HS-27A (cell line): ENCODE data around the gene TXNRD3.

ENCODE experiments used
- DNase-seq: peaks from one replicate; pipeline ENCODE4 v3.0.0-alpha.2; 2012; ENCODE audit warnings: low read depth, missing footprints

Gene TXNRD3

GRCh38 chr3:126654571-126655383 is at the start of gene TXNRD3:
Gene TXNRD3 (minus strand): TSS chr3:126655124.
- peak; percentile 30 for DNase-seq

DNA sequence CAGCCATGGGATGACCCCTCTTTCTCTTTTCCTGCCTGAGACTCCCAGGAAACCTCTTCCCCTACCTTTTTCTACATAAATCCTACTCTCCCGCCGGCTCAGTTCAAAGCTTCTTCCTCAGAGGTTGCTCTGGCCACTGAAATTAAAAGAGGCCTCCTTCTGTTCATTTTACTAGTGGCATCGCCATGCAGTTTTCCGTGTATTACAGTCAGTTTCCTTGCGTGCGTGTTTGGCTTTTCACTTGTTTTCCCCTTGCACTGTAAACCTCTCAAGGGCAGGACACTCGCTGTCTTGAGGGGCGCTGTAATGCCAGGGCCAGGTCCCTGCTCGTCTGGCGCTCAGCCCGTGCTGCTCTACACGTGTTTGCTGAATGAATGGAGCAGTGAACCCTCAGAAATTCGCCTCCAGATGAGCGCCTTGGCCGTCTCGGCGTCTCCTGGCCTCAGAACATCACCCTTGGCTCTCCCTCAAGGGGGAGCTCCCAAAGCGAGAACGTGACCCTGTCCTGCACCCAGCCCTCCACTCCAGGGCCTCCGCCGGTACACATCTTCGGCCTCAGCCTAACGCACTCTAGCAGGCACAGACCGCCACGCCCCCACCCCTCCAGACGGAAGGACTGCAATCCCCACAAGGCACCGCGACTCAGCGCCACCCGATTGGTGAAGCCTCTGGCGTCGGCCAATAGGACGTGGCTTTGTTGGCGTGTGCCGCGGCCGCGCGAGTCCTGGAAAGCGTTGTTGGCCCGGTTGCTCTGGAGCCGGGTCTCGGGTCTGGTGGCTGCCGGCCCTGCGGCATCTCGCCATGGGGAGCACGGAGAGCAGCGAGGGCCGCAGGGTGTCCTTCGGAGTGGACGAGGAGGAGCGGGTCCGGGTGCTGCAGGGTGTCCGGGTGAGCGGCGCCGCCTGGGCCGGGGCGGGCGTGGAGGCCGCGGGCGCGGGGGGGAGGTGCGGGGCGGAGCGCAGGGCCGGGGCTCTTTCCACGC is 48.9 kb upstream of the TXNRD3 start, which contains the start of gene CHCHD6:
TSS of gene CHCHD6 (plus strand) at position 729 of the 982 bp plus-strand sequence. CDS start at position 802, 73 bp downstream.
- peak; percentile 85 for DNase-seq

DNA sequence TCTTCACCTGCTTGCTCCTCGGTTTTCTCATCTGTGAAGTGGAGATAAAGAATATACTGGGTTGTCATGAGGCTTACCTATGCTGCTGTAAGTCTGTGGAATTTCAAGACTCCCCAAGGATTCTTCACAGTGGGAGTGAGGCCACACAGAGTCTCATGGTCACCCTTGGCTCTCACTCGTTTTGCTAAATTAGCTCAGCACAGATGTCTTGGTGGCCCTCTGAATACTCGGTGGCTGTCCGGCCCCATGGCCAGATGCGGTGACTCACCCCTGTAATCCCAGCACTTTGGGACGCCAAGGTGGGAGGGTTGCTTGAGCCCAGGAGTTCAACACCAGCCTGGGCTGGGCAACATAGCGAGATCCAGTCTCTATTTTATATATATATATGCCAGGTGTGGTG is 44.1 kb upstream of the TXNRD3 start:
- DNase-seq = no peak

DNA sequence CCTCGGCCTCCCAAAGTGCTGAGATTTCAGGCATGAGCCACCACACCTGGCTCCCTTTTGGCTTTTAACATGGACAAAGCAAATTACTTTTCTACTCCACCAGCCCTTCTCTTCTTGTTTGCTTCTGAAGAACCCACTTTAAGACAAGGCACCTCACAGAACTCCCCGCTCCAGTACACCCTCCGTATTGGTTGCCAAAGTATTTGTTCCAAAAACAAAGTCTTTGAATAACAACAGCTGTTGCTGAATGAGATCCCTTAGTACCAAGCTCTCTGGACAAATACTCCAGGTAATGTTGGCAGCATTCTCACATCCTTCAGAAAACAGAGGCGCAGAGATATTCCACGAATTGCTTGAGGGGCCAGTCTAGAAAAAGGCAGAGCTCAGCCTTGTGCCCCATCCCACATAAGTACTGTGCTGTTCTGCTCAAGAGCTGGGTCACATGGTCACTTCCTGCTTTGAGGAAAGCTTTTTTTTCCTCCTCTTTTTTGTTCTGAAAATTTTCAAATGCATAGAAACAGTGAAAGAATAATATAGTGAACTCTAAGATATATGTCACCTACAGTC is 41.9 kb upstream of the TXNRD3 start:
- no peak for DNase-seq

DNA sequence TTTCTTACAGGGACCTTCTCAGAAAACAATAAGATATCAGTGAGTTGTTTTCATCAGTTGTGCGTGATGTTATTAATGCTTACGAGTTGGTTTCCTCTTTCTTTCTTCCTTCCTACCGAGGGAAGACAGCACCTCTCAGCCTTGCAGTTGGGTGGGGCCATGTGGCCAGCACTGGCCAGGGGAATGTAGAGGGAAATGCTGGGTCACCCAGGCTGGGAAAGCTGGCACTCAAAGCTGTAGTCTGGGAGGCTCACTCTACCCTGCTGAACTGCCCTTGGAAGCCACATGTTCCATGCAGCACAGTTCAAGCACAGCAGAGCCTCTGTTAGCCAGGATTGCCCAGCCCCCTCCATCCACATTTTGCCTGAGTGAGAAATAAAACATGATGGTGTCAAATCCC is 39.0 kb upstream of the TXNRD3 start:
- DNase-seq = no peak

DNA sequence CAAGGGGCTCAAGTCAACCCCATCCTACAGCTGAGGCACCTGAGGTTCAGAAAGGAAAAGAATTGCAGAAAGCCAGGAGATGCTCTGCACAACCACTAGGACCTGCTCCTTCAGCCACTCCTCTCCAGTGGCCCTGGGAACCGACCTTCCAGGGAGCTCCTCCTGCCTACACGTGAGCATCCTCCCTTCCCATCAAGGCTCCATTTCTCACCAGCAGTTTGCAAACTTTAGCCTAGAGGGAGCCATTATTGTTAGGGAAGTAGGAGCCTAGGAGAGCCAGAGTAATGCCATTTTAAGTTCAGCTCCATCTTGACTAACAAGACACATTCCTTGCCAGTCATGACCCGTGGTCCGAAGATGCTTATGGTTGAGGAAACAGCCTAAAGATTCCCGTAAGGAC is 37.9 kb upstream of the TXNRD3 start:
- no peak for DNase-seq

- no peak for DNase-seq
These were observed 36.8 kb upstream of the TXNRD3 start for GRCh38 chr3:126691765-126692164.

DNA sequence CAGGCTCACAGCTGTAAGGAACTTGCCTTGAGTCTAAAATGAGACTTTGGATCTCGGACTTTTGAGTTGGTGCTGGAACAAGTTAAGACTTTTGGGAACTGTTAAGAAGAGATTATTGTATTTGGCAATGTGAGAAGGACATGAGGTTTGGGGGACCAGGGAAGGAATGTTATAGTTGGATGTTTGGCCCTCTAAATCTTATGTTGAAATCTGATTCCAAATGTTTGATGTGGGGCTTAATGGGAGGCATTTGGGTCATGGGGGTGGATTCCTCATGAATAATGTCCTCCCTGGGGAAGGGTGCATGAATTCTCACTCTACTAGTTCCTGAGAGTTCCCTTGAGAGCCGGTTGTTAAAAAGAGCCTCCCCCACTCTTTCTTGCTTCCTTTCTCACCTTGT is 30.6 kb upstream of the TXNRD3 start:
- DNase-seq = no peak

DNA sequence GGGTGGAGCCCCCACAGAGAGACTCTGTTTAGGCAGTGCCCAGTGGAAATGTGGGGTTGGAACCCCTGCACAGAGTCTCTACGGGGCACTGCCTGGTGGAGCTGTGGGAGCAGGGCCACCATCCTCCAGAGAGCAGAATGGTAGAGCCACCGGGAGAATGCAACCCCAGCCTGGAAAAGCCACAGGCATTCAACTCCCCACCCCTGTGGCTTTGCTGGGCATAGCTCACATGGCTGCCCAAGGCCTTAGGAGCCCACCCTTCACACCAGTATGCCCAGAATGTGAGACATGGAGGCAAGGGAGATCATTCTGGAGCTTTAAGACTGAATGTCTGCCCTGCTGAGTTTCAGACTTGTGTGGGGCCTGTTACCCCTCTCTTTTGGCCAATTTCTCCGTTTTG is 30.1 kb upstream of the TXNRD3 start:
- peak; percentile 73 for DNase-seq

DNA sequence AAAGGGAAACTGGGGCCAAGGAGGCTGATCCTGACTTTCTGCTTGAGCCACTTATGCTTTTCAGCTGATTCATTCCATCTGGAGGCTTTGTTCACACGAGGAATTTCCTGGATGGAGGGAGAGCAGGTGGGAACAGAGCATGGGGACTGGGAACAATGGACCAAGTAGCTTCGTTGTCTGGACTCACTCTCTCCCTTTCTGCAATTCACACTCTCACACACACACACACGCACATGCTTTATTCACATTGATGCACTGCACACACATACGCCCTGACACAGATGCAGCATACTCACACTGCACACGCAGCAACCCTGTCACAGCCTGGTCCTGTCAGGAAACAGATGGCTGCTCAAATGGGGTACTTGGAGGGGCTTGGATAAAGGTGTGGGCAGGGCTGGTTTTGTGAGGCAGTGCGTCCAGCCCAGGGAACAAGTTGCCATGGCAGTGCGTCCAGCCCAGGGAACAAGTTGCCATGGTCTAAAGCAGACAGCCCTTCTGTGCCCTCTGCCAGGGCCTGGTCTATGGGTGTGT is 29.4 kb upstream of the TXNRD3 start:
- no peak for DNase-seq

GRCh38 chr3:126683069-126683468 is 28.1 kb upstream of the TXNRD3 start:
- DNase-seq = no peak

DNA sequence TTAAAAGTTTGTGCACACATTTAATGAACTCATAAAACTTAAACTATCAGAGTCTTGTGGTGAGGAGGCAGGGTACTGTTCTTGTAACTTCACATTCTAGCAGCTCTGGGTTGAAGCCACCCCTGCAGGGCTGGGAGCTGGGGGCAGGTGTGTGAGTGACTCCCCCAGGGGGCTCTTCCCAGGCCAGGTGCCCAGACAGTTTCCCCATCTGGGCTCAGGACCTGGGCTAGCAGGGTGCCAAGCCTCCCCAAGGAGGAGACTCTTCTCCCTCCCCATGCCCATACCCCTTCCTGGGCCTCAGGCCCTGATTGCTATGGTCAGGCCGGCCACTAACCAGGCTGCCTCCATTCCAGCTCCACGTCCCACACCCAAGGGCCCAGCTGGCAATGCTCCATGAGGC is 27.1 kb upstream of the TXNRD3 start:
- no peak for DNase-seq

DNA sequence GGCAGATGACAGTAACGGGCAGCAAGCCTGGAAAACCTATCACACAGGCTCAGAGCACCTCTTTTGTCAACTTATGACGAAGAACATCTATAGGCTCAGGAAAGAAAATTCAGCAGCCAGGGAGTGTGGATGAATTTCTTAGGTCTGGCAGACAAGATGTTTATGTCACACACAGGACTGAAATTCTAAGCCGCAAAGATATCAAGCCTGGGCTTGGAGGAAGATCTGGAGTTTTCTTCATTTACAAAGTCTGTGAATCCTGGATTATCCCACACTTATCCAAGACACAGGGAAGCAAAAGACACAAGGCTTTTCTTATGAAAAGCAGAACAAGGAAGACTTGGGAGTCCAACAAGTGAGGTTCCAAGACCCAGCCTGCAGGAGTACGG is 25.7 kb upstream of the TXNRD3 start:
- DNase-seq = no peak

DNA sequence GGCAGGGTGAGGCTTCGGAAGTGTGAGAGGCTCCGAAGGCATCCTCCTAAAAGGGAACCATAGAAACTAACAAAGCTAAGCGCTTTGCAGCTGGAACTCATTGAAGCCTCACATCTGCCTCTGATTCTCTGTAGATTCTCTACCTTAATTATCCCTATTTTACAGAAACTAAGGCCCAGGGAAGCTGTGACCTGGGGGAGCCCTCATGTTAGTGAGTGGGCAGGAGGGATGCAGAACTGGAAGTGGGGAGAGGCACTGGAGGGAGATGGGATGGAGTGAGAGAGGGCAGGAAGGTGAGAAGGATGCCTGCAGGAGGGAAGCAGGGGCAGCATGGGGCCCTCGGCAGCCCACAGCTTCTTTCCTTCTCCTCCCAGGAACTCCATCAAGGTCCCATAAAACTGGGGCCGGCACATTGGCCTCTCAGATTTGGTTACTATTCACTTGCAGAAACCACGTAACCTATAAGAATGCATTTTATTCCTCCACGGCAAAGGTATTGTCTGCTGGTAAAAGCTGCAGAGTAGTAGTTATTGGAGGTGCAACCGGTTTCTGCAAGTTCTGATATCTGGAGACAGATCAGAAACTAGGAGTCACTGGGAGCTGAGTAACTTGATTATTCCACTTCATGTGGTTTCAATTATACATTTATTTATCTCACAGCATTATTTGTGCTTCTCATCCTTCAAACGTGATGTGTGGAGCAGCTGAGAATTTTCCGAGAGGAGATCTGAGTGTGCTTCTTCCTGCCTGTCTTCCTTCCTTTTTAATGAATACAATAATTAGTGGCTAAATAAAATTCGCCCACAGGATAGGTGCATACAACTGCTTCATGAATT is 25.1 kb upstream of the TXNRD3 start:
- no peak for DNase-seq

GRCh38 chr3:126679318-126679751 is 24.4 kb upstream of the TXNRD3 start:
- DNase-seq = no peak

DNA sequence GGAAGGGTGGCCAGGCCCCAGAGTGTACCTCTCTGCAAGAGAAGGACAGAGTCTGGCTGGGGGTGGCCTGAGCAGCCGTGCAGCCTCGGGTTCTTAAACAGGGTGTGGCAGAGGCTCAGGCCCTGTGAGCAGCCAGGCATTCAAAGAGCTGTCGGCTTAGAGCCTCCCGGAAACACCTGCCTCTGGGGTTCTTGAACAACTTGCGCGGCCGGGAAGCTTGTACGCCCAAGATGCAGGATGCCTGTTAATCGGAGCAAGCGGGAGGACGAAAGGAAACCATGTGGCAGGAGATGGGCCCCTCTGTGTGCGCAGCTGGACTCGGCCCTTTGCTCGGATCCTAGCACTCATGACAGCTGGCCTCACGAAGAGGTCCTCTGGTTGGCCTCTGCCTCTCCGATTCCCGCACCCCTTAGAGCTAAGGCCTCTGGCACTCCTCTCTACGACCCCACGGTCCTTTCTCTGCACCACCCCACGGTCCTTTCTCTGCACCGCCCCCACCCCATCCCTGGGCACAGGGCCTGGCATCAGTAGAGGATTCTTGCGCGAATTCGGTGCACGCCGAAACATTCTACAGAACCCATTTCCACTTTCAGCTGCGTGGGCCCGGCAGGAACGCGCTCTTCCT is 23.9 kb upstream of the TXNRD3 start:
- DNase-seq = no peak

GRCh38 chr3:126677862-126678503 is 23.1 kb upstream of the TXNRD3 start:
- no peak for DNase-seq

- no peak for DNase-seq
These were observed 22.2 kb upstream of the TXNRD3 start for GRCh38 chr3:126676919-126677705.

- no peak for DNase-seq
These were observed 17.8 kb upstream of the TXNRD3 start for GRCh38 chr3:126672741-126673140.
